WI38 (cell line): ENCODE data around the gene METAP2.

ENCODE experiments used
- H3K4me3 ChIP-seq: 2 replicates; pipeline ENCODE4 v1.5.1; 2011; ENCODE audit warnings: low read depth, mild to moderate bottlenecking, control low read depth, low read length
- CTCF ChIP-seq: IDR thresholded peaks from 2 replicates; pipeline ENCODE4 v1.5.1; 2012; ENCODE audit warnings: low read depth, mild to moderate bottlenecking, control low read depth, low read length

METAP2 gene

DNA sequence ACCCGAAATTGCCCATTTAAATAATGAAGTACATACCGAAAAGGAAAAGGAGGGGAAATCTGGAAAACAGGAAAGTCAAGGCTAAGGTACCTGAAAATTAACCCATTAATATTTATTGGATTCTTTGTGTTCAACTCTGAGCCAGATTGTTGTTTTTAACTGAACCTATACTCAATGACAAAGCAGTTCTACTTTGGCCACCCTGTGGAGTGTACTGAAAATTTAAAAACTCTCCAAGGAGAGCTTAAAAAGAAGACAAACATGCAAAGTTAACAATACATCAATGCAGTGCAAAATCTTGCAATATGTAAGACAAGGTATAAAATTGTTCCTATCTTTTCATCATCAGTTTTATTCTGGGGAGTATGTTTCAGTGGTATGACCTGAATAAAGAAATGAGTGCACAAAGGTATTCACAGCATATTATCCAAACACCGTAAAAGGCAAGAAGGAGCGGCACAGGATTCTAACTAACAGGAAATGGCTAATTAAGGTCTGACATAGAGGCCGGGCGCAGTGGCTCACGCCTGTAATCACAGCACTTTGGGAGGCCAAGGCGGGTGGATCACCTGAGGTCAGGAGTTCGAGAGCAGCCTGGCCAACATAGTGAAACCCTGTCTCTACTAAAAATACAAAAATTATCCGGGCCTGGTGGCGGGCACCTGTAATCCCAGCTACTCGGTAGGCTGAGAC, 75.6 kb downstream of the METAP2 start:
- H3K4me3 ChIP-seq = no peak overlapping the region
- no peak for TF ChIP-seq CTCF

GRCh38 chr12:95551305-95551704, 77.4 kb downstream of the METAP2 start, which contains the start of gene USP44:
Gene USP44, minus strand, starts transcription at chr12:95551476. Its CDS starts 17,220 bp downstream, at chr12:95534256.
- H3K4me3 ChIP-seq = no peak within 1 kb of the TSS
- no peak for TF ChIP-seq CTCF

GRCh38 chr12:95551913-95552516, 78.1 kb downstream of the METAP2 start:
- no peak for TF ChIP-seq CTCF
- no peak overlapping the region for H3K4me3 ChIP-seq

- no peak overlapping the region for H3K4me3 ChIP-seq
- no peak for TF ChIP-seq CTCF
Observed at GRCh38 chr12:95553197-95553943, 79.4 kb downstream of the METAP2 start.

- no peak for TF ChIP-seq CTCF
- H3K4me3 ChIP-seq = no peak overlapping the region
Observed at GRCh38 chr12:95554532-95555071, 80.7 kb downstream of the METAP2 start.

DNA sequence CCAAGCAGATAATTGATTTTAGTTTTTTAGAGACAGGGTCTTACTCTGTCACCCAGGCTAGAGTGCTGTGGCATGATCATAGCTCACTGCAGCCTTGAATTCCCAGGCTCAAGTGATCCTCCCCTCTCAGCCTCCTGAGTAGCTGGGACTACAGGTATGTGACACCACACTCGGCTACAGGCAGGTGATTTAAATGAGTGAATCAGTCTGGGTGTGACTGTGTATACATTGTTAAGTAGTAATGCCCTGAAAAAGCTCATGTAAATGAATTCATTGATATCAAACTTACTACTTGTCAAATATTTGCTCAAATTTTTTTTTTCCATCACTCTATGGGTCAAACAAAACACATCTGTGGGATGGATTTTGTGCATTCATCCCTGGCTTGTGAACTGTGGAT, 83.7 kb downstream of the METAP2 start:
- no peak for TF ChIP-seq CTCF
- no peak overlapping the region for H3K4me3 ChIP-seq
